Measurements from ENCODE around the gene SFSWAP. TPM values are rescaled to one million over a fixed set of nuclear protein-coding genes. Genes with fewer than 3 reads are reported as not detected.
"Not testable (repeated sequence)": the region's sequence is repeated elsewhere in the genome, so short reads cannot be mapped to it uniquely, and the experiment has no call there.

SFSWAP gene
- 10 to 100 TPM; 20.8 to 27.9 TPM for polyA plus RNA-seq

- H3K4me1 ChIP-seq (ENCODE audit: control insufficient read depth in 2 of 2, insufficient read depth in 2 of 2, low read length in 1 of 2): peaks cover 6% of the 10 kb centered on the region in 2 donors
- H3K27me3 ChIP-seq (ENCODE audit: control insufficient read depth in 1 of 2, insufficient read depth in 2 of 2, low read length in 2 of 2): no peaks in the 10 kb centered on the region
- H3K9me3 ChIP-seq (ENCODE audit: control insufficient read depth in 2 of 2, insufficient read depth in 1 of 2, low read depth in 1 of 2, low read length in 1 of 2): no peaks in the 10 kb centered on the region
- peaks cover 3 to 7% of the 10 kb centered on the region in 2 donors for H3K36me3 ChIP-seq (ENCODE audit: control insufficient read depth in 2 of 2, insufficient read depth in 2 of 2, low read length in 1 of 2)
- 1% methylated on average over 90 of the region's 90 CpGs for WGBS, 2 donors
- peak within 1 kb of the TSS; percentile 92 to 97 for H3K4me3 ChIP-seq (ENCODE audit: low read depth in 1 of 2, low read length in 2 of 2)
- peak within 1 kb of the TSS; percentile 80 to 92 for H3K27ac ChIP-seq (ENCODE audit: low read depth in 2 of 2, low read length in 1 of 2)
These were observed at the start of gene SFSWAP for GRCh38 chr12:131710464-131711457. TSS of gene SFSWAP (plus strand) at chr12:131711090. CDS start at chr12:131711230, 140 bp downstream.

GRCh38 chr12:131661170-131661985, 49.5 kb upstream of the SFSWAP start:
- H3K27me3 ChIP-seq (ENCODE audit: control insufficient read depth in 1 of 2, insufficient read depth in 2 of 2, low read length in 2 of 2); H3K36me3 ChIP-seq (ENCODE audit: control insufficient read depth in 2 of 2, insufficient read depth in 2 of 2, low read length in 1 of 2); H3K27ac ChIP-seq (ENCODE audit: low read depth in 2 of 2, low read length in 1 of 2); H3K4me1 ChIP-seq (ENCODE audit: control insufficient read depth in 2 of 2, insufficient read depth in 2 of 2, low read length in 1 of 2); H3K4me3 ChIP-seq (ENCODE audit: low read depth in 1 of 2, low read length in 2 of 2); H3K9me3 ChIP-seq (ENCODE audit: control insufficient read depth in 2 of 2, insufficient read depth in 1 of 2, low read depth in 1 of 2, low read length in 1 of 2): not testable (repeated sequence)
- 15 to 17% methylated on average over 16 to 28 of the region's 78 CpGs for WGBS, 2 donors

DNA sequence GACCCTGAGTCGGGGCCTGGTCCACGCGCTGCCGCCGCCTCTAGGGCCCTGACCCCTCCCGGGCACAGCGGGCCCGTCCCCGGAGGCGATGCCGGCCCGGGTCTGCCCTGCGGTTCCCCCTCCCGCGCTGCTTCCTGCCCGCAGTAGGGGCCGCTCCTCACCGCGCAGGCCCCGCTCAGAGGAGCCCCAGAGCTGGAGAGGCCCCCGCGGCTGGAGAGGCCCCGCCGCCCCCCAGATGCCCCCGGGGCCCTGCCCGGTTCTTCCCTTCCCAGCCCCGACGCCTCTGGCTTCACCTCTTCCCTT, 49.0 kb upstream of the SFSWAP start:
- not testable (repeated sequence) for H3K27ac ChIP-seq (ENCODE audit: low read depth in 2 of 2, low read length in 1 of 2); H3K4me1 ChIP-seq (ENCODE audit: control insufficient read depth in 2 of 2, insufficient read depth in 2 of 2, low read length in 1 of 2); H3K27me3 ChIP-seq (ENCODE audit: control insufficient read depth in 1 of 2, insufficient read depth in 2 of 2, low read length in 2 of 2); H3K9me3 ChIP-seq (ENCODE audit: control insufficient read depth in 2 of 2, insufficient read depth in 1 of 2, low read depth in 1 of 2, low read length in 1 of 2); H3K36me3 ChIP-seq (ENCODE audit: control insufficient read depth in 2 of 2, insufficient read depth in 2 of 2, low read length in 1 of 2); H3K4me3 ChIP-seq (ENCODE audit: low read depth in 1 of 2, low read length in 2 of 2)
- no CpG with 5 or more reads among the region's 28 CpGs for WGBS, 2 donors

DNA sequence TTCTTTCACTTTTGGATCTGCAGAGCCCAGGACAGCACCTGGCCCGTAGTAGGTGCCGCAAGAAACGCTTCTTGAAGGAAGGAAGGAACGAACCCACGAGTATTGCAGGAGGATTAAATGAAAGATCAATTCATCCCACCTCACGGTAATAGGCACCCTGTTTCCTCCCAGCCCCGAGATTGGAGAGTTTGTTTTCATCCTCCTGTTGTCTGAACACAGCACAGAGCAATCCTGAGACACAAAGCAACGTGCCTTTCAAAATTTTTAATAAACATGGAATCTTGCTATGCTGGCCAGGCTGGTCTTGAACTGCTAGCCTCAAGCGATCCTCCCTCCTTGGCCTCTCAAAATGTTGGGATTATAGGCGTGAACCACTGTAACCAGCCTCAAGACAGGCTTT, 48.5 kb upstream of the SFSWAP start:
- not testable (repeated sequence) for H3K9me3 ChIP-seq (ENCODE audit: control insufficient read depth in 2 of 2, insufficient read depth in 1 of 2, low read depth in 1 of 2, low read length in 1 of 2); H3K27ac ChIP-seq (ENCODE audit: low read depth in 2 of 2, low read length in 1 of 2); H3K4me3 ChIP-seq (ENCODE audit: low read depth in 1 of 2, low read length in 2 of 2); H3K4me1 ChIP-seq (ENCODE audit: control insufficient read depth in 2 of 2, insufficient read depth in 2 of 2, low read length in 1 of 2); H3K27me3 ChIP-seq (ENCODE audit: control insufficient read depth in 1 of 2, insufficient read depth in 2 of 2, low read length in 2 of 2); H3K36me3 ChIP-seq (ENCODE audit: control insufficient read depth in 2 of 2, insufficient read depth in 2 of 2, low read length in 1 of 2)
- 81 to 82% methylated on average over 10 of the region's 10 CpGs for WGBS, 2 donors

DNA sequence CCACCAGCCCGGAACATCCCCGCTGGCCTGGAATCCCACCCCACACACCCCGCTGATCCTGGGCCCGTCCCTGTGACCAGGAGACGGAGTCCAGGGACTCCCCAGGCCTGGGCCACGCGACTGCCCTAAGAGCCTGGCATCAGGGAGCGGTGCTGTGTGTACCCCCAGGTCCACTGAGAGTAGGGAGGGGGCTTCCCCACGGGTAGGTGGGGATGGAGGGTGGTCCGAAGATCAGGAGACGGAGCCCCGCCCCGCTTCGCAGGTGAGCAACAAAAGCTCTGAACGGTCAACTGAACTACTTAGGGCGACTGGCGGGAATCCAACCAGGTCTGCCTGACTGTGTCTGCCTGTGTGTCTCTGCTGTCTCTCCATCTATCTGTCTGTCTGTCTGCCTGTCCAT, 45.2 kb upstream of the SFSWAP start:
- H3K27me3 ChIP-seq (ENCODE audit: control insufficient read depth in 1 of 2, insufficient read depth in 2 of 2, low read length in 2 of 2); H3K4me1 ChIP-seq (ENCODE audit: control insufficient read depth in 2 of 2, insufficient read depth in 2 of 2, low read length in 1 of 2); H3K36me3 ChIP-seq (ENCODE audit: control insufficient read depth in 2 of 2, insufficient read depth in 2 of 2, low read length in 1 of 2); H3K27ac ChIP-seq (ENCODE audit: low read depth in 2 of 2, low read length in 1 of 2); H3K9me3 ChIP-seq (ENCODE audit: control insufficient read depth in 2 of 2, insufficient read depth in 1 of 2, low read depth in 1 of 2, low read length in 1 of 2); H3K4me3 ChIP-seq (ENCODE audit: low read depth in 1 of 2, low read length in 2 of 2): not testable (repeated sequence)
- WGBS, 2 donors: 81 to 85% methylated on average over 17 of the region's 17 CpGs

DNA sequence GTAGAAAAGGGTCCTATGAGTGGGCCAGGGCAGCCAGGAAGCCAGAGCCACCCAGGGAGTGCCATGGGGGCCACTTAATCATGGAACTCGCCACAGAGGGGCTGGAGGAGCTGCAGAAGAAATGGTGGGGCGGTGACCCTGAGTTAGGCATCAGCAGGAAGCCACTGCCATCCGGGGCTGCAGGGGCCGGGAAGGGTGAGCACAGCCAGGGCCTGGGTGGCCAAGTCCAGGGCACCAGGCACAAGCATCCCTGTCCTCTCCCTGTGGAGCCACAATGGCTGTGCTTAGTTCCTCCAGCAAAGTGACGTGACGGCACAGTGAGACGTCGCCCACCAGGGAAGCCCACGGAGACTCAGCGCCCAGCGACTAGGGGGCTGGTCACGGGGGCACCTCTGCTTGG, 44.4 kb upstream of the SFSWAP start:
- H3K27me3 ChIP-seq (ENCODE audit: control insufficient read depth in 1 of 2, insufficient read depth in 2 of 2, low read length in 2 of 2); H3K4me3 ChIP-seq (ENCODE audit: low read depth in 1 of 2, low read length in 2 of 2); H3K27ac ChIP-seq (ENCODE audit: low read depth in 2 of 2, low read length in 1 of 2); H3K4me1 ChIP-seq (ENCODE audit: control insufficient read depth in 2 of 2, insufficient read depth in 2 of 2, low read length in 1 of 2); H3K9me3 ChIP-seq (ENCODE audit: control insufficient read depth in 2 of 2, insufficient read depth in 1 of 2, low read depth in 1 of 2, low read length in 1 of 2); H3K36me3 ChIP-seq (ENCODE audit: control insufficient read depth in 2 of 2, insufficient read depth in 2 of 2, low read length in 1 of 2): not testable (repeated sequence)
- WGBS, 2 donors: 76 to 82% methylated on average over 4 of the region's 12 CpGs

DNA sequence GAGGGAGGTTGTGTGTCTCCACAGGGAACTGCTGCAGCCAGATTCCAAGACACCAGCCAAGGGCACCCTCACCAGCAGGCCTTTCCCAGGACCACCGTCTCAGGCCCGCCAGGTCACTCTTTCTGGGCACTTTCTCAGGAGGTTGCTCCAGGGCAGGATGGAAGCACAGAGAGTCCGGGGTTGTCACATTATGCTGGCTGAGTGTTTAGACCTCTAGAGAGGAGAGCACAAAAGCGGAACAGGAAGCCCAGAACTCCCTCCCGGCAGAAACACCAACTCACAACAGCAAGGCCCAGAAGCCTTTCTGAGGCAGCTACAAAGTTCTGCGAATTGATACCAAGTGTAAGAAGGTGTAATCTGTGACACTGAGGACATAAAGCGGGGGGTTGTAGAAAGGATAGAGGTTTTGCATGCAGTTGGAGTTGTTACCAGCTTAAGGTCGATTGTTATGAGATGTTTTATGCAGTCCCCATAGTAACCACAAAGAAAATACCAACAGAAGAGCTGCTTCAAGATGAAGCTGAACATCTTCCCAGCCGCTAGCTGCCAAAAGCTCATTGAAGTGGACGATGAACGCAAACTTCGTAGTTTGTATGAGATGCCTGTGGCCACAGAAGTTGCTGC, 43.8 kb upstream of the SFSWAP start:
- not testable (repeated sequence) for H3K9me3 ChIP-seq (ENCODE audit: control insufficient read depth in 2 of 2, insufficient read depth in 1 of 2, low read depth in 1 of 2, low read length in 1 of 2)
- WGBS, 2 donors: 69 to 73% methylated on average over 12 of the region's 12 CpGs

DNA sequence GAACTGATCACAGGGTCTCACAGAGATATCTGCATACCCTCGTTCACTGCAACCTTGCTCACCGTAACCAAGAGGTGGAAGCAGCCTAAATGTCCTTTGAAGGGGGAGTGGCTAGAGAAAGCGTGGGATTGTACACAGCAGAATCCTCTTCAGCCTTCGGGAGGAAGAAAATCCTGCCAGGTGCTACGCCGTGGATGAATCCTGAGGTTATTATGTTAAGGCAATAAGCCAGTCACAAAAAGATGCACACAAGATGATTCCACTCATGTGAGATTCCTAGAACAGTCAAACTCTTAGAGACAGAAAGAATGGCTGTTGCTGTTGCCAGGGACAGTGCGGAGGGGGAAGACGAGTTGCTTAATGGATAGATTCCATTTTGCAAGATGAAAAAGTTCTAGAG, 39.6 kb upstream of the SFSWAP start:
- no peak overlapping the region for H3K4me3 ChIP-seq (ENCODE audit: low read depth in 1 of 2, low read length in 2 of 2)
- H3K4me1 ChIP-seq (ENCODE audit: control insufficient read depth in 2 of 2, insufficient read depth in 2 of 2, low read length in 1 of 2): no peaks in the 10 kb centered on the region
- no peaks in the 10 kb centered on the region for H3K36me3 ChIP-seq (ENCODE audit: control insufficient read depth in 2 of 2, insufficient read depth in 2 of 2, low read length in 1 of 2)
- H3K27ac ChIP-seq (ENCODE audit: low read depth in 2 of 2, low read length in 1 of 2): no peak overlapping the region
- no peaks in the 10 kb centered on the region for H3K27me3 ChIP-seq (ENCODE audit: control insufficient read depth in 1 of 2, insufficient read depth in 2 of 2, low read length in 2 of 2)
- WGBS, 2 donors: 64 to 69% methylated on average over 8 of the region's 8 CpGs
- peaks cover 0 to 2% of the 10 kb centered on the region in 2 donors for H3K9me3 ChIP-seq (ENCODE audit: control insufficient read depth in 2 of 2, insufficient read depth in 1 of 2, low read depth in 1 of 2, low read length in 1 of 2)

More for the DNA sequence above, 43.8 kb upstream of the SFSWAP start:
- H3K4me3 ChIP-seq (ENCODE audit: low read depth in 1 of 2, low read length in 2 of 2); H3K36me3 ChIP-seq (ENCODE audit: control insufficient read depth in 2 of 2, insufficient read depth in 2 of 2, low read length in 1 of 2); H3K27ac ChIP-seq (ENCODE audit: low read depth in 2 of 2, low read length in 1 of 2); H3K27me3 ChIP-seq (ENCODE audit: control insufficient read depth in 1 of 2, insufficient read depth in 2 of 2, low read length in 2 of 2); H3K4me1 ChIP-seq (ENCODE audit: control insufficient read depth in 2 of 2, insufficient read depth in 2 of 2, low read length in 1 of 2): not testable (repeated sequence)

DNA sequence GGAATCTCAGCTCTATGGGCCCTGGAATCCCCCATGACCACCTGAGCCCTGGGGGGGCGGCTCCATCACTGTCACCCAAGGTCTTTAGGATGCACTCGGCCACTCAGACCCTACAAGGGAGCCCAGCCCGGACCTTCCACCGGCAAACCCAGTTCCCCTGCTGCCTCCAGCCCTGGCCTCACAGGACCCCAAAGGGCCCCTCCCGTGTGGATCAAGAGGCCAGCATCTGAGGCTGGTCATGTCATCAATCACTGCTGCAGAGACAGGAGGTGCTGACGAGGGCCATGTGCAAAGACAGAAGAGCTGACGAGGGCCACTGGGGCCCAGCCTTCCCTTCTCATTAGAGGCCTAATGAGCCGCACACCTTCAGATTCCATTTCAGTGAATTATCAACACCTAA, 39.0 kb upstream of the SFSWAP start:
- peaks cover 0 to 2% of the 10 kb centered on the region in 2 donors for H3K9me3 ChIP-seq (ENCODE audit: control insufficient read depth in 2 of 2, insufficient read depth in 1 of 2, low read depth in 1 of 2, low read length in 1 of 2)
- no peaks in the 10 kb centered on the region for H3K4me1 ChIP-seq (ENCODE audit: control insufficient read depth in 2 of 2, insufficient read depth in 2 of 2, low read length in 1 of 2)
- H3K27me3 ChIP-seq (ENCODE audit: control insufficient read depth in 1 of 2, insufficient read depth in 2 of 2, low read length in 2 of 2): no peaks in the 10 kb centered on the region
- no peak overlapping the region for H3K27ac ChIP-seq (ENCODE audit: low read depth in 2 of 2, low read length in 1 of 2)
- 44 to 52% methylated on average over 8 of the region's 8 CpGs for WGBS, 2 donors
- no peak overlapping the region for H3K4me3 ChIP-seq (ENCODE audit: low read depth in 1 of 2, low read length in 2 of 2)
- no peaks in the 10 kb centered on the region for H3K36me3 ChIP-seq (ENCODE audit: control insufficient read depth in 2 of 2, insufficient read depth in 2 of 2, low read length in 1 of 2)

Measured in esophagus (tissue), 2 donors.